GM19351 (cell line): ENCODE results near the gene SCIN.
"Not testable (repeated sequence)": the region's sequence is repeated elsewhere in the genome, so short reads cannot be mapped to it uniquely, and the experiment has no call there.

Source experiments
- ATAC-seq: cut with Tn5 transposase; IDR thresholded peaks from one replicate; pipeline ENCODE4 v1.9.1; 2021; ENCODE audit warnings: mild to moderate bottlenecking, moderate library complexity; ENCODE audit not compliant: unreplicated experiment

Gene SCIN

GRCh38 chr7:12686891-12687717 is 116.6 kb downstream of the SCIN start, which contains the start of gene ARL4A:
Gene ARL4A (plus strand): TSS chr7:12687633. CDS start chr7:12688255, 622 bp downstream.
- ATAC-seq, result peak; percentile 70

- no peak for ATAC-seq
These were observed 117.2 kb downstream of the SCIN start for GRCh38 chr7:12687718-12688171.

- ATAC-seq, result not testable (repeated sequence)
These were observed 118.1 kb downstream of the SCIN start for GRCh38 chr7:12688485-12689170.

GRCh38 chr7:12689451-12689850 is 118.9 kb downstream of the SCIN start:
- no peak for ATAC-seq

GRCh38 chr7:12690041-12690878 is 119.7 kb downstream of the SCIN start:
- no peak for ATAC-seq

- not testable (repeated sequence) for ATAC-seq
These were observed 120.9 kb downstream of the SCIN start for GRCh38 chr7:12691388-12691787.

GRCh38 chr7:12692035-12692434 is 121.5 kb downstream of the SCIN start:
- no peak for ATAC-seq

- no peak for ATAC-seq
These were observed 122.1 kb downstream of the SCIN start for GRCh38 chr7:12692479-12693259.

GRCh38 chr7:12694817-12695216 is 124.3 kb downstream of the SCIN start:
- no peak for ATAC-seq

- ATAC-seq, result no peak
These were observed 125.4 kb downstream of the SCIN start for GRCh38 chr7:12695965-12696364.

- ATAC-seq, result no peak
These were observed 128.8 kb downstream of the SCIN start for GRCh38 chr7:12699299-12699698.

- ATAC-seq, result no peak
These were observed 130.9 kb downstream of the SCIN start for GRCh38 chr7:12701433-12701832.

- no peak for ATAC-seq
These were observed 133.4 kb downstream of the SCIN start for GRCh38 chr7:12703881-12704280.

GRCh38 chr7:12705878-12706277 is 135.4 kb downstream of the SCIN start:
- ATAC-seq, result no peak

GRCh38 chr7:12706900-12707536 is 136.5 kb downstream of the SCIN start:
- no peak for ATAC-seq

- ATAC-seq, result no peak
These were observed 137.8 kb downstream of the SCIN start for GRCh38 chr7:12708314-12708713.
